Neural cell (in vitro differentiated cells): Measurements from ENCODE around the gene DENND5B. TPM values are rescaled to one million over a fixed set of nuclear protein-coding genes. Genes with fewer than 3 reads are reported as not detected.
"Not testable (repeated sequence)": the region's sequence is repeated elsewhere in the genome, so short reads cannot be mapped to it uniquely, and the experiment has no call there.

Experiments
- H2AFZ ChIP-seq: fragments of 200-600, 300-800 bp; sonication (generic), shearing (Covaris generic); 2 replicates; pipeline ENCODE4 v1.6.0; 2014; ENCODE audit warnings: low read depth, mild to moderate bottlenecking, antibody characterized with exemption, low read length, moderate library complexity
- H3F3A ChIP-seq: fragments of 200-600 bp; shearing (Covaris generic); 2 replicates; pipeline ENCODE4 v1.6.1; 2016; ENCODE audit warnings: mild to moderate bottlenecking, moderate library complexity, mixed read lengths, antibody characterized with exemption, low read length; ENCODE audit not compliant: insufficient read depth, poor library complexity, severe bottlenecking
- H3K27ac ChIP-seq: fragments of 200-600, 300-800 bp; sonication (generic), shearing (Covaris generic); 2 replicates; pipeline ENCODE4 v1.5.1; 2014; ENCODE audit warnings: mild to moderate bottlenecking, low read length, moderate library complexity
- H3K27me3 ChIP-seq: fragments of 300-800, 200-600 bp; sonication (generic), shearing (Covaris generic); 2 replicates; pipeline ENCODE4 v1.6.0; 2014; ENCODE audit warnings: mild to moderate bottlenecking, low read depth, low read length, moderate library complexity; ENCODE audit not compliant: insufficient read depth
- H3K36me3 ChIP-seq: fragments of 300-800, 200-600 bp; sonication (generic), shearing (Covaris generic); 2 replicates; pipeline ENCODE4 v1.5.1; 2014; ENCODE audit warnings: mild to moderate bottlenecking, antibody characterized with exemption, low read length, moderate library complexity; ENCODE audit not compliant: insufficient read depth
- H3K4me2 ChIP-seq: fragments of 300-800, 200-600 bp; sonication (generic), shearing (Covaris generic); 2 replicates; pipeline ENCODE4 v1.6.0; 2014; ENCODE audit warnings: mild to moderate bottlenecking, low read length
- H3K4me3 ChIP-seq: fragments of 300-800, 200-600 bp; sonication (generic), shearing (Covaris generic); 2 replicates; pipeline ENCODE4 v1.5.1; 2014; ENCODE audit warnings: mild to moderate bottlenecking, low read length, moderate library complexity
- H3K79me2 ChIP-seq: fragments of 200-600 bp; shearing (Covaris generic); replicated peaks from 2 replicates; pipeline ENCODE4 v1.6.0; 2014; ENCODE audit warnings: mild to moderate bottlenecking, low read length, moderate library complexity; ENCODE audit not compliant: insufficient read depth
- H3K9ac ChIP-seq: fragments of 300-800, 200-600 bp; sonication (generic), shearing (Covaris generic); 2 replicates; pipeline ENCODE4 v1.6.1; 2016; ENCODE audit warnings: mild to moderate bottlenecking, low read length, mixed read lengths
- H3K9me2 ChIP-seq: fragments of 200-600 bp; shearing (Covaris generic); 2 replicates; pipeline ENCODE4 v1.6.1; 2016; ENCODE audit warnings: mild to moderate bottlenecking, low read length, mixed read lengths; ENCODE audit not compliant: insufficient read depth
- H3K9me3 ChIP-seq: fragments of 200-600, 300-800 bp; sonication (generic), shearing (Covaris generic); 2 replicates; pipeline ENCODE4 v1.6.1; 2016; ENCODE audit warnings: mild to moderate bottlenecking, mixed run types, low read length, moderate library complexity, mixed read lengths
- H4K20me1 ChIP-seq: fragments of 200-600 bp; shearing (Covaris generic); 2 replicates; pipeline ENCODE4 v1.6.1; 2016; ENCODE audit warnings: mild to moderate bottlenecking, mixed run types; ENCODE audit not compliant: insufficient read depth
- EP300 ChIP-seq: fragments of 450-650 bp; conservative IDR thresholded peaks from 2 replicates; pipeline ENCODE4 v1.6.1; 2014; ENCODE audit warnings: antibody characterized with exemption, mild to moderate bottlenecking, moderate library complexity; ENCODE audit not compliant: poor library complexity, severe bottlenecking
- EZH2 ChIP-seq: fragments of 200-600, 300-800 bp; shearing (Covaris generic), sonication (generic); IDR thresholded peaks from 2 replicates; pipeline ENCODE4 v1.6.1; 2014; ENCODE audit warnings: antibody characterized with exemption, low read length, borderline replicate concordance, mild to moderate bottlenecking; ENCODE audit not compliant: insufficient read depth, poor library complexity, severe bottlenecking
- MXI1 ChIP-seq: fragments of 450-650 bp; conservative IDR thresholded peaks from 2 replicates; pipeline ENCODE4 v1.6.1; 2014; ENCODE audit warnings: antibody characterized with exemption, mild to moderate bottlenecking; ENCODE audit not compliant: poor library complexity, severe bottlenecking
- POLR2AphosphoS5 ChIP-seq: IDR thresholded peaks from 2 replicates; pipeline ENCODE4 v1.6.1; 2012
- RAD21 ChIP-seq: fragments of 450-650 bp; conservative IDR thresholded peaks from 2 replicates; pipeline ENCODE4 v1.6.1; 2014; ENCODE audit warnings: antibody characterized with exemption, mild to moderate bottlenecking, moderate library complexity
- SMC3 ChIP-seq: fragments of 450-650 bp; conservative IDR thresholded peaks from 2 replicates; pipeline ENCODE4 v1.6.1; 2014; ENCODE audit warnings: antibody characterized with exemption, mild to moderate bottlenecking, moderate library complexity; ENCODE audit not compliant: poor library complexity
- TAF1 ChIP-seq: IDR thresholded peaks from 2 replicates; pipeline ENCODE4 v1.6.1; 2012; ENCODE audit warnings: low read depth
- polyA plus RNA-seq: library from polyadenylated mRNA; depleted of rRNA; stranded (reverse); fragments of >200 nt; gene quantifications from 2 replicates; pipeline ENCODE4 v1.2.3, GENCODE V29; 2014
- TF ChIP-seq, protein P1 (sequence below): IDR thresholded peaks from 2 replicates; pipeline ENCODE4 v1.6.1; 2012; ENCODE audit warnings: borderline replicate concordance
- TF ChIP-seq, protein P2 (sequence below): fragments of 450-650 bp; IDR thresholded peaks from 2 replicates; pipeline ENCODE4 v1.5.1; 2014; ENCODE audit warnings: antibody characterized with exemption, mild to moderate bottlenecking, moderate library complexity; ENCODE audit not compliant: poor library complexity, severe bottlenecking

Gene DENND5B
- polyA plus RNA-seq, 1 donor from 2014 or later, result 23.8 TPM

DNA sequence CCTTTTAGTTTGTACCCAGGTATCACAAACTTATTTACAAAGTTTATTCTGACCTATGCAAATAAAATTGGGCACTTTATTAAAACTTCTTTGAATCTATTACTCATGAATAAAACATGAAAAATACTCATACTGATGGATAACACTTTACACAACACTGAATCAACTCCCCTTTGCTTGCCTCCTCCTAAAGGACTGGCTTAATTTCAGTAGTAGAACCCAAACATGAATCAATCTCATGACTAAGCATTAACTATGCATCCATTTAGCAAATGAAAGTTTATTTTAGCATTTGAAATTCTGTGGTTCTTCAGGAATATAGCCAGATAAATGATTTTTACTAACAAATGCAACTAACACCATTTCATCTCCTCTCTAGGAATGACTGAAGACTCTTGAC is 32.4 kb downstream of the DENND5B start:
- Histone ChIP-seq H3K9me2 (no peaks in the 10 kb centered on the region), H3K9me3 (no peaks in the 10 kb centered on the region), H3K36me3 (peaks cover 3% of the 10 kb centered on the region), H2AFZ (no peak overlapping the region), H3K27ac (no peak overlapping the region), H4K20me1 (no peaks in the 10 kb centered on the region), H3K4me3 (no peak overlapping the region), H3K4me2 (no peak overlapping the region), H3F3A (no peaks in the 10 kb centered on the region), H3K9ac (no peak overlapping the region), H3K27me3 (no peaks in the 10 kb centered on the region), H3K79me2 (peaks cover 64% of the 10 kb centered on the region)
- TF ChIP-seq, protein P1, sequence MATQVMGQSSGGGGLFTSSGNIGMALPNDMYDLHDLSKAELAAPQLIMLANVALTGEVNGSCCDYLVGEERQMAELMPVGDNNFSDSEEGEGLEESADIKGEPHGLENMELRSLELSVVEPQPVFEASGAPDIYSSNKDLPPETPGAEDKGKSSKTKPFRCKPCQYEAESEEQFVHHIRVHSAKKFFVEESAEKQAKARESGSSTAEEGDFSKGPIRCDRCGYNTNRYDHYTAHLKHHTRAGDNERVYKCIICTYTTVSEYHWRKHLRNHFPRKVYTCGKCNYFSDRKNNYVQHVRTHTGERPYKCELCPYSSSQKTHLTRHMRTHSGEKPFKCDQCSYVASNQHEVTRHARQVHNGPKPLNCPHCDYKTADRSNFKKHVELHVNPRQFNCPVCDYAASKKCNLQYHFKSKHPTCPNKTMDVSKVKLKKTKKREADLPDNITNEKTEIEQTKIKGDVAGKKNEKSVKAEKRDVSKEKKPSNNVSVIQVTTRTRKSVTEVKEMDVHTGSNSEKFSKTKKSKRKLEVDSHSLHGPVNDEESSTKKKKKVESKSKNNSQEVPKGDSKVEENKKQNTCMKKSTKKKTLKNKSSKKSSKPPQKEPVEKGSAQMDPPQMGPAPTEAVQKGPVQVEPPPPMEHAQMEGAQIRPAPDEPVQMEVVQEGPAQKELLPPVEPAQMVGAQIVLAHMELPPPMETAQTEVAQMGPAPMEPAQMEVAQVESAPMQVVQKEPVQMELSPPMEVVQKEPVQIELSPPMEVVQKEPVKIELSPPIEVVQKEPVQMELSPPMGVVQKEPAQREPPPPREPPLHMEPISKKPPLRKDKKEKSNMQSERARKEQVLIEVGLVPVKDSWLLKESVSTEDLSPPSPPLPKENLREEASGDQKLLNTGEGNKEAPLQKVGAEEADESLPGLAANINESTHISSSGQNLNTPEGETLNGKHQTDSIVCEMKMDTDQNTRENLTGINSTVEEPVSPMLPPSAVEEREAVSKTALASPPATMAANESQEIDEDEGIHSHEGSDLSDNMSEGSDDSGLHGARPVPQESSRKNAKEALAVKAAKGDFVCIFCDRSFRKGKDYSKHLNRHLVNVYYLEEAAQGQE, result no peak
- TF ChIP-seq EP300, result no peak
- no peak for TF ChIP-seq POLR2AphosphoS5
- TF ChIP-seq, protein P2, sequence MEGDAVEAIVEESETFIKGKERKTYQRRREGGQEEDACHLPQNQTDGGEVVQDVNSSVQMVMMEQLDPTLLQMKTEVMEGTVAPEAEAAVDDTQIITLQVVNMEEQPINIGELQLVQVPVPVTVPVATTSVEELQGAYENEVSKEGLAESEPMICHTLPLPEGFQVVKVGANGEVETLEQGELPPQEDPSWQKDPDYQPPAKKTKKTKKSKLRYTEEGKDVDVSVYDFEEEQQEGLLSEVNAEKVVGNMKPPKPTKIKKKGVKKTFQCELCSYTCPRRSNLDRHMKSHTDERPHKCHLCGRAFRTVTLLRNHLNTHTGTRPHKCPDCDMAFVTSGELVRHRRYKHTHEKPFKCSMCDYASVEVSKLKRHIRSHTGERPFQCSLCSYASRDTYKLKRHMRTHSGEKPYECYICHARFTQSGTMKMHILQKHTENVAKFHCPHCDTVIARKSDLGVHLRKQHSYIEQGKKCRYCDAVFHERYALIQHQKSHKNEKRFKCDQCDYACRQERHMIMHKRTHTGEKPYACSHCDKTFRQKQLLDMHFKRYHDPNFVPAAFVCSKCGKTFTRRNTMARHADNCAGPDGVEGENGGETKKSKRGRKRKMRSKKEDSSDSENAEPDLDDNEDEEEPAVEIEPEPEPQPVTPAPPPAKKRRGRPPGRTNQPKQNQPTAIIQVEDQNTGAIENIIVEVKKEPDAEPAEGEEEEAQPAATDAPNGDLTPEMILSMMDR, result no peak
- TF ChIP-seq SMC3, result no peak
- no peak for TF ChIP-seq EZH2
- TF ChIP-seq MXI1, result no peak
- TF ChIP-seq RAD21, result no peak
- no peak for TF ChIP-seq TAF1

DNA sequence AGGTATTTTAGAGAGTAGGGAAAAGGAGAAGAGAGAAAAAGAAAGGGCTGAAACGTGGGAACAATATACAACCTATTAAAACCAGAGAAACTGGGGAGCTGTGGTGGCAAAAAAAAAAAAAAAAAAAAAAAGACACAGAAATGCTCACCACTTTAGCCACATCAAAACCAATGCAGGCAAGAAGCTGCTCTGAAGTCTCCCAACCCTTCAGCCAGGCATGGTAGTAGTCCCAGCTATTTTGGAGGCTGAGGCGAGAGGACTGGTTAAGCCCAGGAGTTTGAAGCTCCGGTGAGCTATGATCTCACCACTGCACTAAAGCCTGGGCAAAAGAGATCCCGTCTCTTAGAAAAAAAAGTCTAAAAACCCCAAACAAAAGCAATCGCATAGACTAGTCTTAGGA is 33.2 kb downstream of the DENND5B start:
- TF ChIP-seq, protein P1, result no peak
- no peak for TF ChIP-seq RAD21
- no peak for TF ChIP-seq POLR2AphosphoS5
- Histone ChIP-seq H3K9ac (no peak overlapping the region), H3K9me2 (no peaks in the 10 kb centered on the region), H3K79me2 (peaks cover 59% of the 10 kb centered on the region), H3K27ac (no peak overlapping the region), H3F3A (no peaks in the 10 kb centered on the region), H3K27me3 (no peaks in the 10 kb centered on the region), H3K4me3 (no peak overlapping the region), H2AFZ (no peak overlapping the region), H3K36me3 (peaks cover 3% of the 10 kb centered on the region), H3K4me2 (no peak overlapping the region), H3K9me3 (no peaks in the 10 kb centered on the region), H4K20me1 (no peaks in the 10 kb centered on the region)

DNA sequence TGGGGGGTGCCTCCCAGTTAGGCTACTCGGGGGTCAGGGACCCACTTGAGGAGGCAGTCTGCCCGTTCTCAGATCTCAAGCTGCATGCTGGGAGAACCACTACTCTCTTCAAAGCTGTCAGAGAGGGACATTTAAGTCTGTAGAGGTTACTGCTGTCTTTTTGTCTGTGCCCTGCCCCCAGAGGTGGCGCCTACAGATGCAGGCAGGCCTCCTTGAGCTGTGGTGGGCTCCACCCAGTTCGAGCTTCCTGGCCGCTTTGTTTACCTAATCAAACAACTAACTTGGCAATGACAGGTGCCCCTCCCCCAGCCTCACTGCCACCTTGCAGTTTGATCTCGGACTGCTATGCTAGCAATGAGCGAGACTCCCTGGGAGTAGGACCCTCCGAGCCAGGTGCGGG is 35.5 kb downstream of the DENND5B start:
- not testable (repeated sequence) for H3K4me2 ChIP-seq

DNA sequence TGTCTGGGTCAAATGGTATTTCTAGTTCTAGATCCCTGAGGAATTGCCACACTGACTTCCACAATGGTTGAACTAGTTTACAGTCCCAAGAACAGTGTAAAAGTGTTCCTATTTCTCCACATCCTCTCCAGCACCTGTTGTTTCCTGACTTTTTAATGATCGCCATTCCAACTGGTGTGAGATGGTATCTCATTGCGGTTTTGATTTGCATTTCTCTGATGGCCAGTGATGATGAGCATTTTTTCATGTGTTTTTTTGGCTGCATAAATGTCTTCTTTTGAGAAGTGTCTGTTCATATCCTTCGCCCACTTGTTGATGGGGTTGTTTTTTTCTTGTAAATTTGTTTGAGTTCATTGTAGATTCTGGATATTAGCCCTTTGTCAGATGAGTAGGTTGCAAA is 40.3 kb downstream of the DENND5B start:
- H3F3A ChIP-seq, H3K27me3 ChIP-seq, H2AFZ ChIP-seq: not testable (repeated sequence)

More for the DNA sequence above, 35.5 kb downstream of the DENND5B start:
- H3F3A ChIP-seq, H2AFZ ChIP-seq, H3K4me3 ChIP-seq, H3K9me3 ChIP-seq, H4K20me1 ChIP-seq, H3K9ac ChIP-seq, H3K9me2 ChIP-seq, H3K36me3 ChIP-seq, H3K27me3 ChIP-seq, H3K27ac ChIP-seq: not testable (repeated sequence)
- H3K79me2 ChIP-seq, result peaks cover 40% of the 10 kb centered on the region

More for the DNA sequence above, 40.3 kb downstream of the DENND5B start:
- H3K4me3 ChIP-seq, H3K27ac ChIP-seq, H4K20me1 ChIP-seq, H3K36me3 ChIP-seq, H3K9me3 ChIP-seq, H3K4me2 ChIP-seq, H3K9me2 ChIP-seq, H3K9ac ChIP-seq: not testable (repeated sequence)
- peaks cover 18% of the 10 kb centered on the region for H3K79me2 ChIP-seq
